Gastrocnemius medialis (tissue), 4 donors: ENCODE data around the gene FAM229B.

Experiments used
- CTCF ChIP-seq, 5 experiments: fragments of 450-650 bp in 3 of 5; fragments of 200-600 bp in 2 of 5; sonication (generic) in 2 of 5; IDR thresholded peaks in 4 of 5; conservative IDR thresholded peaks in 1 of 5; 1 replicate in 4 of 5; 2 replicates in 1 of 5; pipeline ENCODE4 v1.5.1; 2016 to 2019; ENCODE audit warnings: antibody characterized with exemption in 5 of 5, mild to moderate bottlenecking in 3 of 5, moderate library complexity in 3 of 5
- POLR2A ChIP-seq, 2 donors: fragments of 450-650 bp; IDR thresholded peaks; one replicate each; pipeline ENCODE4 v1.6.1; 2017; ENCODE audit warnings: antibody characterized with exemption in 2 of 2, mild to moderate bottlenecking in 2 of 2, moderate library complexity in 2 of 2

GRCh38 chr6:112113431-112113830 lies 26.0 kb downstream of the FAM229B start:
- TF ChIP-seq CTCF (IDR thresholded peaks at IDR 0.05 in 4 of 5, conservative IDR thresholded peaks at IDR 0.05 in 1 of 5), result no peak
- no peak for TF ChIP-seq POLR2A (IDR thresholded peaks at IDR 0.05)
